Hippocampal formation (tissue), 2 donors: ENCODE results near the gene PHACTR3.
"Not testable (repeated sequence)": the region's sequence is repeated elsewhere in the genome, so short reads cannot be mapped to it uniquely, and the experiment has no call there.

Experiments used
- DNase-seq, 2 donors: peaks; one replicate each; lab custom pipeline; 2025; lab: John Stamatoyannopoulos, UW

Gene PHACTR3

DNA sequence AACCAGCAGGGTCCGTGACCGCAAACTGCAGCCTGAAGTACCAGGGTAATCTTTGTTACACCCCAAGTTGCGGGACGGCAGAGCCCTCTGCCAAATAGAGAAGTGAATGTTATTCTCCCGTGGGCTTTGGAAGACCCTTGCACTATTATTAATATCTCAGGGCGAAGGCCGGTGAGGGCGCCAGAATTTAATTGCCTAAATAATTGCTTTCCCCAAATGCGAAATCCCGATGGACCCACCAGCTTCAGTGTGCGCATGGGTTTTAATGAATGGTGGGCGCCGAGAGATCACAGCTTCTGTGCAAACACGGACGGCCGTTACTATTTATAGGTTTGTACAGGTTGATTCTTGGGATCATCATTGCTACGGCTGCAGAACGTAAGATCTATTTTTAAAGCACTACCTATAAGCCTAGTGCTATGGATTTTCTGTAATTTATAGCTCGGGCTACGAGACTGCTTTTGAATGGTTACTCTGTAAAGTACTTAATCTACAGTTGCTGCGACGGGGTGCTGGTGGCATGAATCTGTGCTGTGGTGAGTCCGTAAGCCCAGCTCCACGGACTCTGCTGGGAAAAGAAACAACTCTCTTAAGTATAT, 15.2 kb upstream of the PHACTR3 start:
- no peak for DNase-seq

DNA sequence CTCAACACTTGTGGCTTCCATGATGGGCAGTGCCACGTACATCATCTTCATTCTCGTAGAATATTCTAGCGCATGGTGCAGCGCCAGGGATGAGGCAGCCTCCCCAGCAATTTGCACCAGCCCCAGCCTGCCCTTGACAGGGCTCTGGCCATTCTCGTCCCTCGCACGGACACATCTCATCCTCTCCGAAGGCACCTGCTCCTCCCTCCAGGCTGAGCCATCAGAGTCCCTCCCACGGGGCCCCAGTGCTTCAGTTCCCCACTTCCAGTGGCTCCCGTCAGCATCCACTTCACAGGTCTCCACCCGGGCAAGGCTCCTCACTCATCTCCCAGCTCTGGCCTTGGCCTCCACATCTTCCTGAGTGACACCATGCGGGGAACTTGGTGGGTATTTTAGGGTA, 13.3 kb upstream of the PHACTR3 start:
- DNase-seq = no peak

DNA sequence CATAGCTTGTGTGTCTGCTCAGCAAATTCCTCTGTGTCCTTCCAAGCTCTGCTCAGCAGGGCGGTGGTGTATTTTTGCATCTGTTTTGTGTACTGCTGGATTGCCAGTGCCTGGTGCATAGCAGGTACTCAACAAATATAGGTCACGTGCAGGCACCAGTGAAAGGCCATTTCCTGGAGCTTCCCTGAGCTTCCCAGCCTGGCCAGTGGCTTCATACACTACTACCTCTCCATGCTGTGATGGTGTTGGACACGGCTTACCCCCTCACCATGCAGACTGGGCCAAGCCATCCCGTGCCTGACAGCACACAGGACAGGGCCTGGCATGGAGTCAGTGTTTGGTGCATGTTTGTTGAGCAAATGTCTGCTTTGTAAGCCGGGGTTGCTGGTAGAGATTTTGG, 7.7 kb upstream of the PHACTR3 start:
- no peak for DNase-seq

DNA sequence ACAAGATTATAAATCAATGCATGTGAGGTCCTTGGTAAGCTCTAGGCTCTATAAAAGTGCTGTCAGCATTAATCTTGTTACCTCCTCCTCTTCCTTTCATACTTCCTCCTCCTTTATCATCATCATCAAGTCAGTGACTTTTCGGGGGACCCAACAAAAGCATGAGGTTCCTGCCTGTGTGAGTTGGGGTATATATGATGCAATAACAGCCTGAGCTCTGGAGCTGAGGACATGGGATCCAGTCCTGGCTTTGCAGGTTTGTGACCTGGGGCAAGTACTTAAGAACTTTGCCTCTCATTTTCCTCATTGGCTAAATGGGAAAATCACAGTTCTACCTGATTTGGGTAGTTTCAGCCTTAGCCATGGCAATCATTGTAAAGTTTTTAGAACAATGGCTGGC, 7.1 kb upstream of the PHACTR3 start:
- no peak for DNase-seq

DNA sequence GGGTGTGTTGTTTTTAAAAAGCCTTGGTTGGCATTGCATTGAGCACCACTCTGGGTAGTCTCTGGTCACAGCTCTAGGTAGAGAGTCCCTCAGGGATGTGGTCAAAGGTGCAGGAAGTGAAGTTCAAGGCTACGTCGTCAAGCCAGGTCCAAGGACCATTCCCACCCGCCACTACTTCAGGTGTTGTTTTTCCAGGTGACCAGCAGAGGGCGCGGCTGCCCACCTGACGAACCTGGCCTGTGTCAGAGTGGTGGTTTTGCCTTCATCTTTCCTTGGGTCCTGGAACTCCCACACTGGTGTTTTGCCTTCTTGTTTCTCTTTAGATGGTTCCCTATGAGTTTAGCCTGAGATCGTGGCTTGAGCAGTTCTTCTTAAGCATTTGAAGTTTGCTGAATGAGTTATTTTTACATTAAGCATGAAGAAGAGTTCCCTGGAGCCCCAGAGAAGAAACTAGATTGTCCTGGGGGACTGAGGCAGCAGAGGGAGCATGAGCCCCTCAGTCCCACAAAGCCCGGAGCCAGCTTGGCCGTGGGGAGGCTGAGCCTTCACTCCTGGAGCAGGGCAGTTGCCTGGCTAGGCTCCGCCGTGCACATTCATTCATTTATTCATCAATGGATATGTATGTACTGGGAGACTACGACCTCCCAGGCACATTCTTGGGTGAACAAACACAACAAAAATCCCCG, 5.6 kb upstream of the PHACTR3 start:
- peak; percentile 48 to 69 for DNase-seq

DNA sequence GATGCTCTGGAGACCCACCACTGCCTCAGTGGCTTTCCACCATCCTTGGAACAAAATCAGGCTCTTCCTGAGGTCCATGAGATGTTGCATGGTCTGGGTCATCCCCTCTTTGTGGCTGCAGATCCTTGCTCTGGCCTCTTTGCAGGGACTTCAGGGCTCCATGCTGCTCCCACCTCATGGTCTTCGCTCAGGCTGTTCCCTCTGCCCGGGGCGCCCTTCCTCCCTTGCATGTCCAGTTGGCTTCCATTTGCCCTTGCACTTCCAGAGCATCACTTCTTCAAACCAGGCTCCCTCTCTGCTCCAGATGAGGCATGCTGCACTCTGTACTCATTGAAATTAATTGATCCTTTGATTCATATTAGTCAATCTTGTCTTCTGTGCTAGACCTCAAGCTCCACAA, 4.4 kb upstream of the PHACTR3 start:
- no peak for DNase-seq

DNA sequence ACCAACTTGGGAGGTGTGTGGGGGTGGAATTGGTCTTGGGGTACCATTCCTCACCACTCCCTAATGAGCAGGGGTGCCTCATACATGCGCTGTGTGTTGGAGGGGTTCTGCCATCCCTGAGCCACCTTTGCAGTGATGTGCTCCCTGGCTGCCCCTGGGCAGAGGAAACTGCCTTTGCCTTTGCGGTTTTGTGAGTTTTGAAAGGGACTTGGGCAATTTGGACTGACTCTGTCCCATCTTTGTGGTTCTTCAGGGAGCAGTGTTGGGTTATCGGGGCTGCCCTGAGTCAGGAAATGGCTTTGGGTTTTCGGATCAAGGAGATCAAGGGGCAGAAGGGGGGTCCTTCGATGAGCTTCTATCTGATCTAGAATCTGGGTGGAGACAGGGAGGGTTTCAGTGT, 3.9 kb upstream of the PHACTR3 start:
- no peak for DNase-seq

DNA sequence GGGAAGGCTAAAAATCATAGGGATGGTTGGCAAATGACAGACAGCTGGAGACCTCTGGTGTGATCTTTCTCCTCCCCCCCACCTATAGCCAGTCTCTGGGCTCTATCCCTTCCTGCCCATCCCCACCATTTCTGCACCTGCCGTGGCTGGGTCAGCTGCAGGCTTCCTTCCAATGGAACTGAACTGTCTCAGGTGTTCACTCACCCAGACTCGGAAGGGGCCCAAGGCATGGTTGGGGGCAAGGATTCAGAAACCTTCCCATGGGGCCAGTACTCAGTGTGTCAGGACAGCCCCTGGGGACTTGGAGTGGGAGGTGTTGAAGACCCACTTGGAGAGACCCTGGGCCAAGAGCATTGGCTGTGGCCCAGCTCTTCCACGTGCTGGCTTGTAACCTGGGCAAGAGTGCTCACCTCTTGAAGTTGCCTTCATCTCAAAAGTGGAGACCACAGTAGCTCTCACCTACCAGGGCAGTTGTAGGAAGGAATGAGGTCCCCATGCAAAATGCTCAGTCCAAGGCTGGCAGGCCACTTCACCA, 1.7 kb upstream of the PHACTR3 start:
- DNase-seq = no peak

DNA sequence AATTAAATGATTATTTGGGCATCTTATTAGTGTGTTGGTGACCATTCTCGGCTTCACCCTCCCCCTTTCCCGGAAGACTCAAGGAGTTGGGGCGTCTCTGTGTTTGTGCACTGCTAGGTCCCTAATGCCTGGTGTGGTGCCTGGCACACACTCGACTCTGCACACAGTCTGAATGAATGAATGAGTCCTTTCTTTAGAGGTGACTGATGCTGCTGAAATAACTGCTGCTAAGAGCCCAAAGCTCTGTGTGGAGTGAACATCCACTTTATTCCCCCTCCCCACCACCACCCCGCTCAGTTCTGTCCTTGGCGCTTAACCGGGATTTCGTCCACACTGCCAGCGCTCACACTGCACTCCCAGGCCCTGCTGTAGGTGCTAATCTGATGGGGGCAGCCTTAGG, 1.2 kb upstream of the PHACTR3 start:
- peak in 1 of 2 donors; percentile 23 for DNase-seq

DNA sequence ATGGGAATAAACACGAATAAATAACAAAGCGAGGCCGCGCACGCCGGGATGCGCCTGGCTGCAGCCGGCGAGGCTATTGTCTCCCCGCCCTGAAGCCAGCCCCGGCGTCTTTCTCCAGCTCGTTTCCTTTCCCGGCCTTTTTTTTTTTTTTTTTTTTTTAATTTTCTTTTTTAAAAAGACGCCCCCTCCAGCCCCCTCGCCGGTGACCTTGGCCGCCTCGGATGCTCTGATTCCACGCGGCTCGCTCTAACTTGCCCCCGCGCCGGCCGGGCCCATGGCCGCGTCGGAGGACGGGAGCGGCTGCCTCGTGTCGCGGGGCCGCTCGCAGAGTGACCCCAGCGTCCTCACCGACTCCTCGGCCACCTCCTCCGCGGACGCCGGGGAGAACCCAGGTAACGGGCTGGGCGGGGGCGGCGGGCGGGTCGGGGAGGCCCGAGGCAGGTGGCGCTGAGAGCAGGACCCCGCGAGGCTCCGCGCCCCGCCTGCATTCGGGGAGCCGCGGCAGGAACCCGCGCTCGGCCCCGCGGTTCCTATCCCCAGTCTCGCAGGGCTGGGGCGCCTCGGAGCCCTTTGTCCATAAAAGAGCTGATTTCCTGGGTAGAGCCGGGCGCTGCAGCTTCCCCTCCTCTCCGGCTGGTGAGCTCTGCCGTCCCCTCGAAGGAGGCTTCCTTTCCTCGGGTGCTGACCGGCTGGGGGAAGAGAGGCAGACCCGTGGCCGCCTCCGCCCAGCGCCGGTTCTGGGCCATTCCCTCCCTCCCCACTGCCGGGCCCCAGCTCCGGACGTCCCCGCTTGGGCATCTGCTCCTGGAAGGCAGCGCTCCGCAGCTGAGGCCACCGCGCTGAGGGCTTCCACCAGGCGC, 631 bp downstream of the PHACTR3 start:
- DNase-seq = peak in 1 of 2 donors; percentile 37

DNA sequence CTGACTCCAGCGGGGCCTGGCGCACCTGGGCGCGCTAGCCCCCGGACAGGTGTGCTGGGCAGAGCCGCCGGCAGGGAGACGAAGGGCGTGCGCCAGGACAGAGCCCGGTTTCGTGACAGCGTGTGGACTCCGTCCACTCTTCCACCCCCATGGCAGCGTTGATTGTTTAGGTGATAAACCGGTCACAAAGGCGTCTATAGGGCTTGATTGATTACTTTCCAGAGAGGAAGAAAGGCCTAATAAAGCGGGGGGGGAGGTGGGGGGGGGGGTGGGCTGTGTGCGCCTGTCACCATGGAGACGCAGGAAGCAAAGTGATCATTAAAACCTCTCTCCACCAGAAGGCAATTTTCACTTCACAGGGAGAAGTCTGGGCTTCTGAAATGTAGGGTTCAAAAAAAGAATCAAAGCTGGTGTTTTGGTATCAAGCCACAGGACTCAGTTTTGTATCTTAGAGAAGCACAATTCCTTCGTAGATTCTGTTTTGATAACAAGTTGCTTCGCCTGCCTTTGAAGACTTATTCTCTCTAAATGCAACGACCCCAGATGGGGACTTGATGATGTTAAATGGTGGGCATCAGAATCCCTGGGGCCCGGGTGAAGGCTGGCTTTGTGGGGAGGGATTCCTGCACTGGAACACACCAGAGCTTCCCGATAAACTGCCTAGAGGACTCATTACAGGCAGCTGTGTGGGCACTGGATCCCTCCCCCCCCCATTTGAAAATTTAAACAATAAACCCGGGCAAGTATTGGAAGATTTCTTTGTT, 1.4 kb downstream of the PHACTR3 start:
- DNase-seq = peak in 1 of 2 donors; percentile 69

DNA sequence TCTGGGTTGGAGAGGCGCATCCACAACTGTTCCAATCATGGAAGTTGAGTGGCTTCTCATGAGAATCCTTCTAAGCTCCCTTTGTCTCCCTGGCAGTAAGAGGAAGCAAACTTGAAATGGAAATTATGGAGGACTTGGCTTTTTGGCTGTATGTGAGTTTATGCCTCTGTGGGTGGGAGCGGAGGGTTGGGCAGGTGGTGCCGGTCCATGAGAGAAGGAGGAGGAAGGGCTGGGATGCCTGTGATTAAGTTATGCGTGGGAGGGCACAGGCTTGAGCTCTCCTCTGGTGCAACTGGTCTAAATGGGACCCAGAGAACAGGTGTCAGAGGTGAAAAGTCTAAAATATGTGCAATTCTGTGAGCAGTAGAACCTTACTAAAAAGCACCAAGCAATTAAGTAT, 2.2 kb downstream of the PHACTR3 start:
- no peak for DNase-seq

DNA sequence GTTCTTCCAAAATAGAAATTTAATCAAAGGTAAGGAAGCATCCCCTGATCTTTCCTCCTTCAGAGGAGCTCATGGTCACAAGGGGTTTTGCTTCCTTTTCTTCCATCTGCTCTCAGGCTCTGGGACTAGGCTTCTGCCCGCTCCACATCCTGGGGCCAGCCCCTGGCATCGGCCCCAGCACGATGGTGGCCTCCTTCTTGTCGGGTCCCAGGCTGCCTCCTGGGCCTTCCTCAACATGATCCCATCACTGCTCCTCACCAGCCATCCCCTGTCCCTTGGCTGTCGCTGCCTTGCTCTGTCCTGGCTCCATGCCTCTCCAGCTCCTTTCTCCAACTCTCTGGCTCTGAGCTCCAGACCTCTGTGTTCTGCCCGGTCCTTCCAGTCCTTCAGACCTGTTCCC, 4.1 kb downstream of the PHACTR3 start:
- DNase-seq = no peak

DNA sequence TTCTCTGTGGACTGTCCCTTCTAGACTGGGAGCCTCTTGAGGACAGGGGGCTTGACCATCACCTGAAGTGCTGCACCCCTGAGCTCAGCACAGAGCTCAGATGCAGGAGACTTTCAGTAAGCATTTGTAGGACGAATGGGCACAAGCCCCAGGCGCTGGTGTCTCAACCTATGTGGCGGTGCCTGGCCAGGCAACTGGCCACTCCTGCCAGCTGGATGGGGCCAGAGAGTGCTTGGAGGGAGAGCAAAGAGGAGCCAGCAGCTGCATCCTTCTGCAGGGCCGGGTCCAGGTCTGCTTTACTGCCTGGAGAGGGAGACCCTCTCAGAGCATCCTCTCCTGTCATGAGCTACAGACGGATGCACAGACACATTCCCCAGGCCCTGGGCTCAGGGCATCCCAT, 4.5 kb downstream of the PHACTR3 start:
- DNase-seq = no peak

DNA sequence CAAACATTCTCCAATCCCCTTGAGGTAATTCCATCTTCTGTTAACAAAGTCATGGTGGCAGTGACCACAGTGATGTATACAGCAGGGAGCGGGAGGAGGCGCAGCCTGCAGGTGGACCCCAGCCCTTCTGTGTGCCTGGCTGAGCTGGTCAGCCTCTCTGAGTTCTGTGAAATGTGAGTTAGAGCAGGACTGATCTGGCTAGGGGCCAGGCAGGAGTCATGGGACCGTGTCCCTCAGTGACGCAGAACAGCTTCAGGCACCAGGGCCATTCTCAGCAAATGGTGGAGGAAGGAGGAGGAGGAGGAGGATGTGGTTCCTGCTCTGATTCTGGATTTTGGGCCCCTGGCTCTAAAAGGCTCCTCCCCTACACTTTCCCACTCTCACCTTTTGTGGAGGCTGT, 6.9 kb downstream of the PHACTR3 start:
- DNase-seq = no peak

DNA sequence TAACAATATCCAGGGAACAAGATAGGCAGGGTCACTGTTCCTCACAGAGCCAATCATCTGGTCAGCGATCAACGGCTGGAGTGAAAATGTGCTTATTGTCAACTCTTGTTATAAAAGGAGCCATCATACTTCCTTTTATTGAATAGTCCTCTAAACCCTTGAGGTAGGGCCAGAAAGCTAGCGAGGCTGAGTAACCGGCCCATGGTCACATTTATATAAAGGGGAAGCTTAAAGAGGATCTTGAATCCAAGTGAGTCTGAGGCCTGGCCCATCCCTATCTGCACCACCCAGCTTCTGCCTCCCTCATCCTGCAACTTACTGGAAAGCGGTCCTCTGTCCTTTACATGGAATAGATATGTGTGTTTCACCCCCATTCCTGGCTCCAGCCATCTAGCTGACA, 9.5 kb downstream of the PHACTR3 start:
- no peak for DNase-seq

DNA sequence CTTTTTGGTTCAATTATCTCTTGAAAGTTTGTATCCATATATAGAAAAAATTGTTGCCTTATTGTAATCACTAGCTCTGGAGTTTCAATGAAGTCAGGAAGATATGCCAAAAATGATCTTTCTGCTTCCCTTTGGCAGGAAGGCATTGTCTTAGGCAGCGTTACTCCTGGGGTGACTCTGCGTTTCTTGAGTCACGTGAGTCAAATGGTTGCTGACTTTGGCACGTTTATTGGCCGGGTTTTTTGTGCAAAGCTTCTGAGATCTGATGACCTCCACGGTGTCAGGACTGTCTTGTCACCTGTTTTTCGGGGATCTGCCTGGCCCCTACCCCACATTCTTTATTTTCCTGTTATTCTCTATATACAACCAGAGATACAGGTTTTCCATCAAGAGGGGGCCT, 10.4 kb downstream of the PHACTR3 start:
- DNase-seq = no peak

DNA sequence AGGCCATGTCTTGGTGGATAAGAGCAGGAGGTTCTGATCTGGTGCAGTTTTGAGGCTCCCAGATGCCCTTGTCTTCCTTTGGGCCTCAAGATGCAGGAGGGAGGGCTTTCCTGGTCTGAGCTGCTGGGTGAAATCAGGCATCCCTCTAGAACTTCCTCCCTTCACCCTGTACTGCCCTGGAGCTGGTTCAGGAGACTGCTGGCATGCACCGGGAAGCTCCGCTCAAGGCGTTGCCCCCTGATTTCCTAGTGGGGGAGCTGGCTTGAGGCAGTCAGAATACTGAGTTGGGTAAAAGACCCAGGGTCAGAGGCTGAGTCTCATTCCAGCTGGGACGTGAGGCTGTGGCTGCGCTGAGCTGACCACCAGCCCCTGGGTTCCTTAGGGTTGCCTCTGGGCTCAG, 12.0 kb downstream of the PHACTR3 start:
- no peak for DNase-seq

DNA sequence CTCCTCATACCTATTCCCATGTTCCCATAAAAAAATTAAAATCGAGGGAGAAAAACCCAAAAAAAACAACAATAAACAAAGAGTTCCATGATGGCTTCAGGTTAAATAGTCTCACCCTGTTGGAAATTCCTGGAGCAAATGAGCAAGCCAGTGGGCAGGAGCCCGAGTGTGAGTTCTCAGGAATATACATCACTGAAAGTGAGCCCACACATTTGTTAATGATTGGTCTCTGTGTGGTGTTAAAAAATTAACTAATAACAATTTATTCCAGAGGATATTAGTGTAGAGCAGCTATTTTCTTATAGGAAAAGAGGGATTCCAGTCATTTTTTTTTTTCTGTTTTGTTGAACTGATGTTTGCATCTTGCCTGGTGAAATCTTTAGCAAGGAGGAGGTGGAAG, 12.9 kb downstream of the PHACTR3 start:
- no peak for DNase-seq

DNA sequence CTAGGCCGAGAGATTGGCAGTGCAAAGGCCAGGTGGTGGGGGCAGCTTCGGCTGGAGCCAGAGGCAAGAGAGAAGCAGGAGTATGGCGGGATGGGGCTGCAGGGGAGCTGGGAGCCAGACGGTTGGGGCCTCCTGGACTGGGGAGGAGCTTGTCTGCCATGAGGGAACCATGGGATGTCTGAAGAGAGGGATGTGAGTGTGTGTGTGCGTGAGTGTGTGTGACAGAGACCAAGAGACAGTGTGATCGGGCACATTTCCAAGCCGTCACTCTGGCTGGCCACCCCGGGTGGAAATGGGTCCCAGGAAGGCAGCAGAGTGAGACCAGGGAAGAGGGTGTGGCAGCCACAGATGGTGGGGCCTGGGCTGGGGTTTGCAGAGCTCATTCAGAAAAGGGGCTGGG, 13.8 kb downstream of the PHACTR3 start:
- peak in 1 of 2 donors; percentile 9 for DNase-seq

DNA sequence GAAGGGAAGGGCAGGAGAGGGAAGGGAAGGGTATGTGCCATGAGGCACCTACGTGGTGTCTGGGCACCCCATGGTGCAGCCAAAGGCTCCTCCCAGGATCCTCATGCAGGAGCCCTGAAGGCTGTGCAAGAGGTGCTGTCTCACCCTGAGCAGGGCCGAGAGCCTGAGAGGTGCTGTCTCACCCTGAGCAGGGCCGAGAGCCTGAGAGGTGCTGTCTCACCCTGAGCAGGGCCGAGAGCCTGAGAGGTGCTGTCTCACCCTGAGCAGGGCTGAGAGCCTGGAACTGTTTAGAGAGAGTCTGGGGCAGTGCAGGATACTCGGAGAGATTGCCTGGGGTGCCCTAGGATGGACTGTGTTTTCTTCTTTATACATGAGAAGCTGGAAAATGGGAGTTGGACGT, 14.2 kb downstream of the PHACTR3 start:
- not testable (repeated sequence) for DNase-seq

DNA sequence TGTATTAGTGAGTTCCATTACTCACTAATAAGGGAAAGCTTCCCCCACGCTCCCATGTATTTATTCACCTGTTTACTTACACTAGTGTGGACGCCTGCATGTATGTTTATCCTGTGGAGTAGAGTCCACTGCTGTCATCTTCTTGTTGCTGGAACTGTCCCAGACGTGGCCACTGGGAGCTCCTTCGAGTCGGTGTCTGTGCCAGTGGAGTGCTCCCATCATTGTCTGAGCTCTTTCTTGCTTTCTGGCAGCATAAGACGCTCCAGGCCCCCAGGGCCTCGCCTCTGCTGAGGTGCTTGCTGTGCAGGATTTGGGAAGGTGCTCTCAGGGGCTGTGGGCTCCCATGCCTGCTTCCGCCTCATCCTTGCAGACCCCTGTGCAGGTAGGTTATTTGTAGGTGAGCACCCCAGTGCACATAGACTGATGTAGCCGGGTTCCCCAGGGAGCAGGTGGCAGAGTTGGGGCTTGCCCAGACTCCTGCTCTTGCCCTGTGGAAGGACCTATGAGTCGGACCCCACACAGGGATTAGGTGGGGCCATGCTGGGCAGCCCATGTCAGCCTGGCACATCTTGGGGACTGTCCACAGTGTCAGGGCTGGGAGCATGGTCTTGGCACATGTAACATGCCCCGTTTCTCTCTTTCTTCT, 16.6 kb downstream of the PHACTR3 start:
- no peak for DNase-seq
